Ovary (tissue), 9 donors: ENCODE data around the gene SERINC3. TPM values are rescaled to one million over a fixed set of nuclear protein-coding genes. Genes with fewer than 3 reads are reported as not detected.

Source experiments
- DNase-seq, 5 donors: peaks; one replicate each; pipeline ENCODE4 v3.0.0-alpha.2; 2019 to 2020
- H3K27ac ChIP-seq, 2 donors: fragments of 200-600 bp; one replicate each; pipeline versions ENCODE4 v1.5.1 to v1.8.0; 2019 to 2022
- H3K27me3 ChIP-seq: fragments of 200-600 bp; one replicate; pipeline ENCODE4 v1.8.0; 2022
- H3K36me3 ChIP-seq: fragments of 200-600 bp; sonication (generic); one replicate; pipeline ENCODE4 v1.5.1; 2019
- H3K4me1 ChIP-seq: one replicate; pipeline ENCODE4 v1.8.1; 2013; ENCODE audit warnings: mild to moderate bottlenecking, moderate library complexity; ENCODE audit not compliant: insufficient read depth
- H3K4me3 ChIP-seq: fragments of 200-600 bp; sonication (generic); one replicate; pipeline ENCODE4 v1.5.1; 2017
- H3K9me3 ChIP-seq, 2 donors: fragments of 200-600 bp in 1 of 2; sonication (generic) in 1 of 2; one replicate each; pipeline versions ENCODE4 v1.5.1 to v1.8.1; 2013 to 2019; ENCODE audit warnings: mild to moderate bottlenecking in 1 of 2, moderate library complexity in 1 of 2
- EP300 ChIP-seq: sonication (generic); formaldehyde crosslinking; IDR thresholded peaks from one replicate; pipeline ENCODE4 v1.6.1; 2017; ENCODE audit warnings: antibody characterized with exemption
- POLR2A ChIP-seq: fragments of 450-650 bp; IDR thresholded peaks from one replicate; pipeline ENCODE4 v1.6.1; 2017; ENCODE audit warnings: antibody characterized with exemption, mild to moderate bottlenecking, moderate library complexity
- WGBS, 3 donors: extraction: QIAGEN DNeasy Blood & Tissue Kit in 1 of 3; methylation state at CpG; one replicate each; pipeline versions ENCODE4 v1.1.5 to v1.1.7; 2013 to 2017; 5-methylcytosine and 5-hydroxymethylcytosine counted together
- intact Hi-C, 4 donors: fragments of 100-400 bp; cut with DNase I; formaldehyde crosslinking; loops; one replicate each; pipeline versions ENCODE4 v1.11.0 to v1.15.1; 2022 to 2023
- polyA plus RNA-seq, 2 donors: library from polyadenylated mRNA; stranded (reverse); fragments of 200-250 nt in 1 of 2; fragments of 350-450 nt in 1 of 2; fragmentation: Illumina TruSeq in 1 of 2; extraction: RNeasy Lipid Tissue Mini Kit (QIAGEN cat#74804) in 1 of 2; gene quantifications; one replicate each; pipeline ENCODE4 v1.2.3, GENCODE V29; 2013 to 2014
- total RNA-seq, 7 donors: library from RNA; depleted of rRNA in 2 of 7; stranded (reverse); fragments of >200 nt in 2 of 7; fragmentation: NEBNext Ultra II Directional in 3 of 7; extraction: Animal tissue kit (Norgen Biotek cat#: 25700) in 3 of 7; gene quantifications; one replicate each; pipeline versions ENCODE4 v1.1.0 to v1.2.4, GENCODE V29; 2016 to 2023
- TF ChIP-seq, protein P1 (sequence below), 3 donors: fragments of 450-650 bp in 2 of 3; fragments of 200-600 bp in 1 of 3; IDR thresholded peaks; one replicate each; pipeline versions ENCODE4 v1.5.1 to v1.8.0; 2016 to 2022; ENCODE audit warnings: antibody characterized with exemption in 3 of 3, mild to moderate bottlenecking in 1 of 3
- donor health status: DM: no; HTN: no; CAD: no; lungs with moderate emphysema.
- donor health status: DM: no; HTN: no; CAD: no.
- donor health status: Bipolar disorder and iron deficiency.
- donor health status: DM: yes; HTN: yes; CAD: no.
- donor health status: DM: no; HTN: no; CAD: no.
- donor health status: DM: yes; HTN: yes; CAD: no.

Gene SERINC3
- total and polyA plus RNA-seq, 9 donors, result 52.1 to 171 (median 90.1) TPM

DNA sequence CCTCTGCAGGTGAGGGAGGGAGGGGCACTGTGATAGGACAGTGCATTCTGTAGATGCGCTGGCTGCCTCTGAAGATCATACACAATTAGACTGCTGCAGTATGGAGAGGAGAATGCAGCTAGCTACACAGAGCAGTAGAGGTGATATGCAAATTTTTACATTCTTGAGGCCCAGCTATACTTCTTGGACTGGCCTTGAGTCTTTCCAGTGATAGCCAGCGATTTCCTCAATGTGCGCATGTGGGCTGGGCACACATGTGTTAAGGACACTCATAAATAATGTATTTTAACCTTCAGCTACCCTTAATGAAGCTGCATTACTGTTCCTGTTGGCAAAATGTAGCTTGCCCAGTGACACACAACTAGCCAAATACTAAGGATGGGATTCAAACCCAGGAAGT, 27.2 kb downstream of the SERINC3 start:
- intact Hi-C loops, result no loop called here
- H3K27ac ChIP-seq, result no peak overlapping the region
- no peaks in the 10 kb centered on the region for H3K27me3 ChIP-seq
- no peak for DNase-seq
- H3K36me3 ChIP-seq, result no peaks in the 10 kb centered on the region
- 63 to 68% (median 66%) methylated on average over 3 of the region's 3 CpGs for WGBS, 3 donors
- TF ChIP-seq EP300, result no peak
- TF ChIP-seq, protein P1, sequence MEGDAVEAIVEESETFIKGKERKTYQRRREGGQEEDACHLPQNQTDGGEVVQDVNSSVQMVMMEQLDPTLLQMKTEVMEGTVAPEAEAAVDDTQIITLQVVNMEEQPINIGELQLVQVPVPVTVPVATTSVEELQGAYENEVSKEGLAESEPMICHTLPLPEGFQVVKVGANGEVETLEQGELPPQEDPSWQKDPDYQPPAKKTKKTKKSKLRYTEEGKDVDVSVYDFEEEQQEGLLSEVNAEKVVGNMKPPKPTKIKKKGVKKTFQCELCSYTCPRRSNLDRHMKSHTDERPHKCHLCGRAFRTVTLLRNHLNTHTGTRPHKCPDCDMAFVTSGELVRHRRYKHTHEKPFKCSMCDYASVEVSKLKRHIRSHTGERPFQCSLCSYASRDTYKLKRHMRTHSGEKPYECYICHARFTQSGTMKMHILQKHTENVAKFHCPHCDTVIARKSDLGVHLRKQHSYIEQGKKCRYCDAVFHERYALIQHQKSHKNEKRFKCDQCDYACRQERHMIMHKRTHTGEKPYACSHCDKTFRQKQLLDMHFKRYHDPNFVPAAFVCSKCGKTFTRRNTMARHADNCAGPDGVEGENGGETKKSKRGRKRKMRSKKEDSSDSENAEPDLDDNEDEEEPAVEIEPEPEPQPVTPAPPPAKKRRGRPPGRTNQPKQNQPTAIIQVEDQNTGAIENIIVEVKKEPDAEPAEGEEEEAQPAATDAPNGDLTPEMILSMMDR (IDR thresholded peaks at IDR 0.05), result no peak
- TF ChIP-seq POLR2A, result no peak
- peaks cover 2% of the 10 kb centered on the region for H3K4me1 ChIP-seq
- H3K4me3 ChIP-seq, result no peak overlapping the region
- no peaks in the 10 kb centered on the region for H3K9me3 ChIP-seq

DNA sequence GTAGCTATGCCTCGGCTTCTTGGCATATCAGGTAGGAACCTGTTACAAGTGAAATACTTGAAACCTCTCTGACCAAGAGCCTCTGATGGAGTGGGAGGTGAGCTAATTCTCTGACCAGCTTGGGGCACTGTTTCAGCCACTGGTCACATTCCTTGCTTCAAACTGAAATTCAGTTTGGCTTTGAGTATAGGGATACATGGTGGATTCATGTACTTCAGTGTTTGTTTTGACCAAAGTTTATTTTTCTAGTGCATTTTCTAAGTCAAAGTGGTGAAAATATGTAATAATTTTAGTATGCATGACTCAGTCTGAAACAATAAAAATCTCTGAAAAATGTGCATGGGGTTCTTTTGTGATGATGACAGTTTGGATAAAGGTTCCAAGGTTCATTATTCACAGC, 27.6 kb downstream of the SERINC3 start:
- peaks cover 2% of the 10 kb centered on the region for H3K4me1 ChIP-seq
- no peaks in the 10 kb centered on the region for H3K27me3 ChIP-seq
- no peak overlapping the region for H3K27ac ChIP-seq
- intact Hi-C loops, result no loop called here
- TF ChIP-seq POLR2A (no peak), EP300 (no peak)
- TF ChIP-seq, protein P1 (IDR thresholded peaks at IDR 0.05), result no peak
- no peak overlapping the region for H3K4me3 ChIP-seq
- no peaks in the 10 kb centered on the region for H3K9me3 ChIP-seq
- no peak for DNase-seq
- no peaks in the 10 kb centered on the region for H3K36me3 ChIP-seq
- 70 to 86% (median 74%) methylated on average over 1 of the region's 1 CpG for WGBS, 3 donors

DNA sequence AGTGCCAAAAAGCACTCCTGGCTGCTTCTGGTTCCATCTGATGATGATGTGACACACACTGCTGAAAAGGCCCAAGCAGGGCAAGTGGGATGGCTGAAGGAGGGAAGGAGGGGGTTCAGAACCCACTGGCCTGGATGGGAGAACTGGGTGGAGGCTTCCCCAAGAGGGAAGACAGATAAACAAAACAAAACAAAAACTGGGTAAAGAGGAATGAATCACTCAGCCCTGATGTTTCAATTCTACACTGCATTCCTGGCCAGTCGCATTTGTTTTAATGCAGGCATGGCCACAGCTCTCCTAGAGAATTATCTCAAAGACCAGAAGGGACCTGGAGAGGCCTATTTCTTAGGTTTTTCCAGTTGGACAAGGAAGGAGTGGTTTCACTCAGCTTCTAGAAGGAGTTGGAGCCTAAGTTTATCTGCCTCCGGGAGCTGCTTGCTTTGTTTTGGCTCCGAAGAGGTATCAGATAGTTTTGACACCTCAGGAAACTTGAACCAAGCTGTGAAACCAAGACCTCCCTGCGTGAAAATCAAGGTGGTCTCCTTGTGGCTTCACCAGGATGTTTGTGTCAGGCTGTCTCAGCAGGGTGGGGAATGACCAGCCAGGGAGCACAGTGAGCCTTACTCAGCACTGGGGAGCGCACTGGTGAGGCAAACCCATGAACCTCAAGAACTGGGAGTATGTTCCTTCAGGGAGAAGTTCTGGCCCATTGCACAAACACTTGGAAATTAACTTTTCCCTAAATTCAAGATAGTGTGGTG, 30.1 kb downstream of the SERINC3 start:
- intact Hi-C loops, result no loop called here
- Histone ChIP-seq H3K27me3 (no peaks in the 10 kb centered on the region), H3K9me3 (no peaks in the 10 kb centered on the region), H3K36me3 (no peaks in the 10 kb centered on the region), H3K27ac (no peak overlapping the region), H3K4me3 (no peak overlapping the region), H3K4me1 (peaks cover 2% of the 10 kb centered on the region)
- 36 to 47% (median 41%) methylated on average over 5 of the region's 5 CpGs for WGBS, 3 donors
- TF ChIP-seq, protein P1 (IDR thresholded peaks at IDR 0.05), result no peak
- TF ChIP-seq EP300 (no peak), POLR2A (no peak)
- DNase-seq, result peak in 1 of 5 donors; percentile 36

DNA sequence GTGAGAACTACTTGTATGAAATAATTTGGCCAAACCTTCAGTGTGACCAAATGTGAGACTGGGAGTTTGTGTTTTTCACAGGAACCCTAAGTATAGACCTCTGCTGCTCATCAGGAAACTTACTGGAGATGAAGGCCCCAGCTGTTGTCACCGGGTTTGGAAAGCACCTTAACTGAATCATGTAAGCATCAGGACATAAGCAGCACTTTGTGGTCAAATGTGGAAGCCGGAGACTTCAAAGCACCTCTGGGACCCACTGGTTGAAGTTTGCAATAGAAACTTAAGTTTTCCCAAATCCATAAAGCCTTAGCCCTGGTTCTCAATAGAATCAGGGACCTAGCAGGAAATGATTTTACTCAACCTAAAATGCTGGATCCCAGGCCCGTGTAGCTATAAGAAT, 31.9 kb downstream of the SERINC3 start:
- TF ChIP-seq EP300 (no peak), POLR2A (no peak)
- TF ChIP-seq, protein P1 (IDR thresholded peaks at IDR 0.05), result no peak
- Histone ChIP-seq H3K4me1 (peaks cover 2% of the 10 kb centered on the region), H3K27ac (no peak overlapping the region), H3K9me3 (no peaks in the 10 kb centered on the region), H3K27me3 (no peaks in the 10 kb centered on the region), H3K4me3 (no peak overlapping the region), H3K36me3 (no peaks in the 10 kb centered on the region)
- 81 to 86% (median 85%) methylated on average over 3 of the region's 3 CpGs for WGBS, 3 donors
- no peak for DNase-seq
- intact Hi-C loops, result no loop called here
